HG03280 (cell line): Measurements from ENCODE around the gene GAB2.
"Not testable (repeated sequence)": the region's sequence is repeated elsewhere in the genome, so short reads cannot be mapped to it uniquely, and the experiment has no call there.

Experiments
- ATAC-seq: cut with Tn5 transposase; IDR thresholded peaks from one replicate; pipeline ENCODE4 v1.9.1; 2021; ENCODE audit warnings: mild to moderate bottlenecking, moderate library complexity; ENCODE audit not compliant: unreplicated experiment

The GAB2 gene

GRCh38 chr11:78319453-78319955, 98.1 kb downstream of the GAB2 start:
- ATAC-seq = no peak

- no peak for ATAC-seq
These were observed 99.1 kb downstream of the GAB2 start for GRCh38 chr11:78318321-78319114.

- ATAC-seq = no peak
These were observed 101.9 kb downstream of the GAB2 start for GRCh38 chr11:78315724-78316123.

- ATAC-seq = no peak
These were observed 102.9 kb downstream of the GAB2 start for GRCh38 chr11:78314762-78315161.

DNA sequence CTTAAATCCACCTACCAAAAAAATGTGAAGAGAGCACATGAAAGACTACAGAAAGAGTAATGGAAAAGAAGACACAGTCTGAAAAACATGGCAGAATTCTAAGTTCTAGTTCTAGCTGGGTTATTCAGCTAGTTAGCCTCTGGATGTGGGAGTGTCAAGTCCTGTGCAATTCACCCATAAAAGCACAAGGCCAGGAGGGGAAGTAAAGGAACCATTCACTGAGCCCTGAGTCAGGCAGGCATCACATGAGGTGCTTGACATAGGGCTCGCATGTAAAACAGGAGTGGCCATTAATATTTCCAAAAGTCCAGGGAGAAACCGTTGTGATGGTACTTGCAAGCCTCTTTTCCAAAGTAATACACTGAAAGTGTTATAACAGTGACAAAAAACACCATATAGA, 103.7 kb downstream of the GAB2 start:
- no peak for ATAC-seq

GRCh38 chr11:78313181-78313795, 104.3 kb downstream of the GAB2 start:
- no peak for ATAC-seq

- no peak for ATAC-seq
These were observed 104.9 kb downstream of the GAB2 start for GRCh38 chr11:78312712-78313111.

DNA sequence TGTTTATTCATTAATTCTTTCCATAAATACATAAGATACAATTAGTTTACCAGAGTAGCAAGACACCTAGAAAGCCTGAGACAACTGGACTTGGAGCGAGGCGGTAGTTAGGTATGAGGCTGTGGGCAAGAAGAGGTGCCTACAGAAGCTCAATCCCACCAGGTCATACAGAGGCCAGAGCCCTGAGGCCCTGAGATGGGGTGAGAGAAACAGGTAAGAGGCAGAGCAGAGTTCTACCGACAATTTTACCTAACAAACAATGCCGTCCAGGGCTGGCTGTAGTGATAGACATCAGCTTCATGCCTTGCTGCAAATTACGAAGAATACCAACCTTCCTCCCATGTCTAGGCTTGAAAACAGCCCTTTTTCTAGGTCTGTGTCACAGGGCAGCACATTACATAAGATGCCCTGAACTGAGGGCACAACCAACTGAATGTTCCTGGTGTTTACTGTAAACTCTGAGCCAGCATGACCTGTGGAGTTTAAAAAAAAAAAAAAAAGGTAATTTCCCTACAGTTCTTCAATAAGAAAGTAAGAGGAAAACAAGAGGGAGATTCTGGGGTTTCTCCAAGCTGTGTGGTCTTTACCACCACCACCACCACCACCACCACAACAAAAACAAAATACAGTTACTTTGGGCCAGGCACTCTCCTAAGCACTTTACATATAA, 105.8 kb downstream of the GAB2 start:
- ATAC-seq = no peak

DNA sequence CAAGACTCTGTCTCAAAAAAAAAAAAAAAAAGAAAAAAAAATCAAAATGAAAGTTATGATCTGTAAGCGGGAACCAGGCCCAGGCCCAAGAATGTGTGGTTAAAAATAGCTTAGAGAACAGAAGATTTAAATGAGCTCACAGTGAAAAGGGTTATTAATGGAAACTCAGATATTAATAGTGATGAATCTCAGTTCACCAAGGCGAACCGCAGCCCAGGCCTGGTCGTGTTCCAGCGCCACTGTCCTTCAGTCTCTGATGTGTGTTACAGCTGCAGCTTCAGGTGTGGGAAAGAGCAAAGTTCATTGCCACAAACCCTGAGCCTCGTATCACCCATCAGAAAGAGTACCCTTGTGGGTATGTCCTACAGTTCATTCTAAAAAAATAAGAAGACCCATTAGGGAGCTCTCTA, 107.1 kb downstream of the GAB2 start:
- peak; percentile 91 for ATAC-seq

DNA sequence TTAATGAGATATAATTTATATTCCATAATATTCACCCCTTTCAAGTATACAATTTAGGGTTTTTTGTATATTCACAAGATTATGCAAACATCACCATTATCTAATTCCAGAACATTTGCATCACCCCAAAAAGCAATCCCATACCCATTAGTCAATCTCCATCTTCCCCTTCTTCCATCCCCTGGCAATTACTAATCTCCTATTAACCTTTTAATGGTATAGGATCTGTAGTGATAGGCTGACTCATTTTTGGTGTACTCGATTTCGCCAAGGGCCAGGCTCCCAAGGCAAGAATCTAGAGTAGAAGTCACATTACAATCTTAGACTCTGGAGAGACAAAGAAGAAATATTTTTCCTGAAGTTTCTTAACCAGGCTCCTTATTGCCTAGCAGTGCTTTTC, 113.4 kb downstream of the GAB2 start:
- no peak for ATAC-seq

DNA sequence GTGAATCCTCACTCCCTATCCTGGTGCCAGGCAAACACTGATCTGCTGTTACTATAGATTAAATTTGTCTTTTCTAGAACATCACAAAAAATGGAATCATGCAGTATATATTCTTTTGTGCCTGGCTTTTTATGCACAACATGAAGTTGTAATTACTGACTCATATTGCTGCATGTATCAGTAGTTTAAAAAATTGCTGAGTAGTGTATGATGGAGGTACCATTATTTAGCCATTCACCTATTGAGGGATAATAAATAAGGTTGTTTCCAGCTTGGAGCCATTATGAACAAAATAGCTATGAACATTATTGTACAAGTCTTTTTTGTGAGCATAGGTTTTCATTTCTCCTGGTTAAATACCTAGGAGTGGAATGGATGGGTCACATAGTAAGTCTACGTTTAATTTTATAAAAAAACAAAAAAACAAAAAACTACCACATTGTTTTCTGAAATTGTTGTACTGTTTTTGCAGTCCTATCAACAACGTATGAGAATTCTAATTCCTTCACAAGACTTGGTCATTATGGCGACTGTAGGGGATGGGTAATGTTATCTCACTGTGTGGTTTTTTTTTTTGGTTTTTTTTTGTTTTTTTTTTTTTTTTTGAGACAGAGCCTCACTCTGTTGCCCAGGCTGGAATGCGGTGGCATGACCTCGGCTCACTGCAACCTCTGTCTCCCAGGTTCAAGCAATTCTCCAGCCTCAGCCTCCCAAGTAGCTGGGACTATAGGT, 117.3 kb downstream of the GAB2 start:
- no peak for ATAC-seq

DNA sequence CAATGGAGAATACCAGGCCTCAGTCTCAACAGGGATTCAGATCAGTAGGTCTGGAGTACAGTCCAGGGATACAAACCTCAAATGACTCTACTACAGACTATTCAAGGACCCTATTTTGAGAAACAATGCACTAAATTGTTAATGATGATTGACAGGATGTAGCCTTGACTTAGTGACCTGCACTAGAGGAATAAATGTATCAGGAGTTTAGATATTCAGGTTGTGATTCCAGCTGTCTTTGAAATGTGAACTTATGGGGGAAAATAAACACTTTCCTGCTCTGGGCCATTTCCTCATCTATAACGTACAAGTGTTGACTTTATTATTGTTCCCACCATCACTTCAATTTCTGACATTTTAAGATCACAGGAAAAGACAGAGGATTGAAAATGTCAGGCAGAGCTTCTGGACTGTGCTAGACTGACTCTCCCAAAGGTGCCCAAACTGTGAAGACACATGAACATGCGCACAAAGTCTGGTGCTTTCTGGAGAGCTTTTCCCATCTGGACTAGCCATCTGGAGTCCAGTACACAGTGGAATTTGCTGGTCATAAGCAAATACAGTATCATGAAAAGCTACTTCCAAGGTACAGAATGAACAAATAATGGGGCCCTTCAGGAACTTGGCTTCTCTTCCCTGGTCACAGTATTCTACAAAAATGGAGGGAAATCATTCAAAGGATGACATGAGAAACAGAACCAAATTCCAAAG, 118.5 kb downstream of the GAB2 start:
- no peak for ATAC-seq

- ATAC-seq = no peak
These were observed 119.3 kb downstream of the GAB2 start for GRCh38 chr11:78298291-78298771.

- ATAC-seq = no peak
These were observed 121.4 kb downstream of the GAB2 start for GRCh38 chr11:78295991-78296930.

- ATAC-seq = no peak
These were observed 122.3 kb downstream of the GAB2 start for GRCh38 chr11:78295347-78295746.

GRCh38 chr11:78294100-78294499, 123.5 kb downstream of the GAB2 start:
- ATAC-seq = not testable (repeated sequence)

DNA sequence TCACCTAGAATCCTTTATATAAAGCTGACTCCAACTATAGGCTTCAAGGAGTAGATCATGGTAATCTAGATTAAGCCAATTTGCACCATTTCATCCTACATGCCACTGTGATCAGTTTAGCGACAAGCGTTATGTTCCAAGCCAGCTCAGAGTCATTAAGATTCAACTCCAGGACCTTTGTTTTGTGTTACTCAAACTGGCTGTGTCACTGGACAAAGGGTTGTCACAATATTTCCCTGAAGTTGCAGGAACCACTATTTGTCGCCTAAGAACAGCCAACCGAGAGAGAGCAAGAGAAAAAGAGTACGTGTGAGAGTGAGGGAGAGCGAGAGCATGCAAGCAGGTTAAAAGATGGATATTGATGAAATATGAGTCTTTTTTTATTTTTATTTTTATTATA, 124.1 kb downstream of the GAB2 start:
- ATAC-seq = no peak

DNA sequence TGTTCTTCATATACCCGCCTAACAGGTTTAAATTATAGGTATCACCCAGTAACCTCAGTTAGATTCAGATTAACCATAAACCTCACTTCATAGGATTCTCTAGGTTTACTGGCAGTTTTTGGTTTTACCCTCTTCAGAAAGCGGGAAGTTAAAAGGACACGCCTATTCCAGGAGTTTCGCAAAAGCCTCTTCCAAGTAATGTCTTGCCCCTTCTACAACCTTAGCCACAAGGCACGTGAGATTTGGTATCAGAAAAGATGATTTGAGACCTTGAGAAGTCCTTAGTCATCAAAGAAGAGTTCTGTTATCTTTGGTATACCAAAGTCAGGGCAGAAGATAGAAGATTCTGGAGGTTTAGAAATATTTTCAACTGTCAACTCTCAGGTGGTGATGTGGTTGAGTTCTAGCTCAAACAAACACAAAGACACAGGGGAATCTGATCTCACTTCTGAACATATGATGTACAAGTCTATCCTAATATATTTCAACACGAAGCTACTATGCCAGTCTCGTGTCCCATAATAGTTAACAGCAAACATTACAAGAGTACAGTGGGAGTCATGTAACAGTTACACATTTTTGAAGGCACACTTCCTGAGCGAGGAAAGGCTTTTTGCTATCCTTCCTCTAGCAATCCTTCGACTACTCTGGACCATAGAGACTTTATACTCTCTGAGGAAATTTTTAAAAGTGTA, 125.4 kb downstream of the GAB2 start:
- no peak for ATAC-seq
